ENCODE measurements around the gene MATCAP1. TPM values are rescaled to one million over a fixed set of nuclear protein-coding genes. Genes with fewer than 3 reads are reported as not detected.

Gene MATCAP1
- total and polyA plus RNA-seq, 2 of the 13 experiments (the other 11 are each of a cell fraction or from before 2014, with no cell fraction given): 11.2 to 24.5 TPM

- TF ChIP-seq ZNF275 (CRISPR knock-in tag; IDR thresholded peaks at IDR 0.05; ENCODE audit: borderline replicate concordance): no peak
- TF ChIP-seq HMGA1 (CRISPR knock-in tag; conservative IDR thresholded peaks at IDR 0.05): no peak
- no peak for TF ChIP-seq FOXA1 (IDR thresholded peaks at IDR 0.05)
- peak; percentile 34; the same call in 1 of the 2 replicates for TF ChIP-seq FOXA1 (CRISPR knock-in tag; IDR thresholded peaks at IDR 0.05)
- peak; percentile 87; the same call in 1 of the 2 replicates for TF ChIP-seq ZNF556 (CRISPR knock-in tag; IDR thresholded peaks at IDR 0.05; ENCODE audit: borderline replicate concordance)
- TF ChIP-seq ZNF589 (CRISPR knock-in tag; conservative IDR thresholded peaks at IDR 0.05): peak; percentile 77; the same call in 1 of the 2 replicates
- peak; percentile 89 for TF ChIP-seq ZNF788 (CRISPR knock-in tag; IDR thresholded peaks at IDR 0.05; ENCODE audit: borderline replicate concordance)
- TF ChIP-seq CEBPZ (IDR thresholded peaks at IDR 0.05; ENCODE audit: low read length): no peak
- TF ChIP-seq FIP1L1 (IDR thresholded peaks at IDR 0.05; ENCODE audit: borderline replicate concordance, insufficient read depth, low read depth, low read length): peak; percentile 43; the same call in 1 of the 2 replicates
- peak; percentile 65 for TF ChIP-seq ZNF143 (CRISPR knock-in tag; IDR thresholded peaks at IDR 0.05)
- no peak for TF ChIP-seq SNAPC5 (CRISPR knock-in tag; IDR thresholded peaks at IDR 0.05; ENCODE audit: borderline replicate concordance)
- TF ChIP-seq CHD2 (IDR thresholded peaks at IDR 0.05; ENCODE audit: low read depth, low read length): no peak
- TF ChIP-seq MEF2D (CRISPR knock-in tag; IDR thresholded peaks at IDR 0.05): no peak
- no peak for TF ChIP-seq ZNF704 (CRISPR knock-in tag; IDR thresholded peaks at IDR 0.05; ENCODE audit: borderline replicate concordance)
- no peak for TF ChIP-seq ZNF878 (CRISPR knock-in tag; IDR thresholded peaks at IDR 0.05)
- no peak for TF ChIP-seq ZNF230 (CRISPR knock-in tag; IDR thresholded peaks at IDR 0.05)
- no peak for TF ChIP-seq ZSCAN20 (CRISPR knock-in tag; IDR thresholded peaks at IDR 0.05; ENCODE audit: borderline replicate concordance)
- no peak for TF ChIP-seq ZNF530 (CRISPR knock-in tag; IDR thresholded peaks at IDR 0.05; ENCODE audit: low read depth)
- TF ChIP-seq LBX2 (CRISPR knock-in tag; IDR thresholded peaks at IDR 0.05; ENCODE audit: borderline replicate concordance): peak; percentile 61; the same call in 1 of the 2 replicates
- peak; percentile 58; the same call in 1 of the 2 replicates for TF ChIP-seq ARNTL (CRISPR knock-in tag; IDR thresholded peaks at IDR 0.05)
- TF ChIP-seq FOXK2 (IDR thresholded peaks at IDR 0.05): no peak
- 0 out of 2 replicates have a peak, but pooled peaks have one; percentile 59 for TF ChIP-seq ZNF569 (CRISPR knock-in tag; IDR thresholded peaks at IDR 0.05; ENCODE audit: borderline replicate concordance)
Measured at GRCh38 chr16:67177743-67178699, 5.7 kb downstream of the MATCAP1 start (continued).

Measured in HepG2 (cell line).